Stimulated activated CD8-positive, alpha-beta memory T cell treated with anti-CD3 and anti-CD28 coated beads, Interleukin-12 subunit alpha, Interleukin-12 subunit beta, amount 100 ng/mL, for 24 hours (primary cell): ENCODE data around the gene DDX18.

ENCODE experiments used
- DNase-seq: peaks from one replicate; pipeline ENCODE4 v3.0.0-alpha.2; 2020; ENCODE audit errors: extremely low read depth

DDX18 gene

GRCh38 chr2:117834992-117835391 lies 20.5 kb downstream of the DDX18 start:
- no peak for DNase-seq

GRCh38 chr2:117835990-117836760 lies 21.7 kb downstream of the DDX18 start:
- no peak for DNase-seq

- no peak for DNase-seq
Observed at GRCh38 chr2:117845304-117845703, 30.8 kb downstream of the DDX18 start.

GRCh38 chr2:117850015-117850414 lies 35.5 kb downstream of the DDX18 start:
- DNase-seq: no peak

GRCh38 chr2:117850461-117850860 lies 36.0 kb downstream of the DDX18 start:
- DNase-seq: no peak

GRCh38 chr2:117851969-117852368 lies 37.5 kb downstream of the DDX18 start:
- no peak for DNase-seq

- no peak for DNase-seq
Observed at GRCh38 chr2:117853316-117853715, 38.8 kb downstream of the DDX18 start.

- no peak for DNase-seq
Observed at GRCh38 chr2:117853873-117854272, 39.4 kb downstream of the DDX18 start.

GRCh38 chr2:117854610-117855009 lies 40.1 kb downstream of the DDX18 start:
- DNase-seq: no peak

- no peak for DNase-seq
Observed at GRCh38 chr2:117855886-117856285, 41.4 kb downstream of the DDX18 start.

GRCh38 chr2:117856415-117857210 lies 42.1 kb downstream of the DDX18 start:
- no peak for DNase-seq

GRCh38 chr2:117858336-117858735 lies 43.8 kb downstream of the DDX18 start:
- DNase-seq: no peak

GRCh38 chr2:117858892-117859531 lies 44.5 kb downstream of the DDX18 start:
- DNase-seq: no peak

- no peak for DNase-seq
Observed at GRCh38 chr2:117859532-117859911, 45.0 kb downstream of the DDX18 start.

GRCh38 chr2:117859924-117860647 lies 45.6 kb downstream of the DDX18 start:
- no peak for DNase-seq

GRCh38 chr2:117862459-117862858 lies 48.0 kb downstream of the DDX18 start:
- no peak for DNase-seq

GRCh38 chr2:117875786-117876185 lies 61.3 kb downstream of the DDX18 start:
- DNase-seq: no peak

- DNase-seq: no peak
Observed at GRCh38 chr2:117879003-117879402, 64.5 kb downstream of the DDX18 start.
